PFSK-1 (cell line): ENCODE data around the gene LSP1.

Source experiments
- POLR2AphosphoS5 ChIP-seq: IDR thresholded peaks from 2 replicates; pipeline ENCODE4 v1.6.1; 2012; ENCODE audit warnings: low read depth, mild to moderate bottlenecking, control low read depth, low read length, moderate library complexity
- REST ChIP-seq, 2 experiments: IDR thresholded peaks; 2 replicates each; pipeline versions ENCODE4 v1.6.1 to v1.8.0; 2011 to 2012; ENCODE audit warnings: low read depth in 2 of 2, low read length in 2 of 2, control low read depth in 1 of 2, inconsistent platforms in 1 of 2, mild to moderate bottlenecking in 1 of 2, moderate library complexity in 1 of 2; ENCODE audit not compliant: insufficient read depth in 1 of 2
- SIN3A ChIP-seq: IDR thresholded peaks from 2 replicates; pipeline ENCODE4 v1.6.1; 2012; ENCODE audit warnings: mild to moderate bottlenecking, low read length, moderate library complexity, borderline replicate concordance; ENCODE audit not compliant: insufficient read depth
- TAF1 ChIP-seq: IDR thresholded peaks from 2 replicates; pipeline ENCODE4 v1.6.1; 2012; ENCODE audit warnings: low read length, control low read depth, borderline replicate concordance; ENCODE audit not compliant: insufficient read depth

- no peak for TF ChIP-seq REST (IDR thresholded peaks at IDR 0.05; ENCODE audit: insufficient read depth in 1 of 2, low read depth in 2 of 2, low read length in 2 of 2)
- TF ChIP-seq TAF1: no peak
- TF ChIP-seq POLR2AphosphoS5: no peak
- TF ChIP-seq SIN3A: no peak
These were observed 12.7 kb upstream of the LSP1 start for GRCh38 chr11:1839924-1840779.
